HG03103 (cell line): ENCODE results near the gene ATP5PO.

Experiments used
- ATAC-seq: cut with Tn5 transposase; IDR thresholded peaks from one replicate; pipeline ENCODE4 v1.9.1; 2021; ENCODE audit warnings: low read depth; ENCODE audit not compliant: unreplicated experiment

Gene ATP5PO, protein sequence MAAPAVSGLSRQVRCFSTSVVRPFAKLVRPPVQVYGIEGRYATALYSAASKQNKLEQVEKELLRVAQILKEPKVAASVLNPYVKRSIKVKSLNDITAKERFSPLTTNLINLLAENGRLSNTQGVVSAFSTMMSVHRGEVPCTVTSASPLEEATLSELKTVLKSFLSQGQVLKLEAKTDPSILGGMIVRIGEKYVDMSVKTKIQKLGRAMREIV

DNA sequence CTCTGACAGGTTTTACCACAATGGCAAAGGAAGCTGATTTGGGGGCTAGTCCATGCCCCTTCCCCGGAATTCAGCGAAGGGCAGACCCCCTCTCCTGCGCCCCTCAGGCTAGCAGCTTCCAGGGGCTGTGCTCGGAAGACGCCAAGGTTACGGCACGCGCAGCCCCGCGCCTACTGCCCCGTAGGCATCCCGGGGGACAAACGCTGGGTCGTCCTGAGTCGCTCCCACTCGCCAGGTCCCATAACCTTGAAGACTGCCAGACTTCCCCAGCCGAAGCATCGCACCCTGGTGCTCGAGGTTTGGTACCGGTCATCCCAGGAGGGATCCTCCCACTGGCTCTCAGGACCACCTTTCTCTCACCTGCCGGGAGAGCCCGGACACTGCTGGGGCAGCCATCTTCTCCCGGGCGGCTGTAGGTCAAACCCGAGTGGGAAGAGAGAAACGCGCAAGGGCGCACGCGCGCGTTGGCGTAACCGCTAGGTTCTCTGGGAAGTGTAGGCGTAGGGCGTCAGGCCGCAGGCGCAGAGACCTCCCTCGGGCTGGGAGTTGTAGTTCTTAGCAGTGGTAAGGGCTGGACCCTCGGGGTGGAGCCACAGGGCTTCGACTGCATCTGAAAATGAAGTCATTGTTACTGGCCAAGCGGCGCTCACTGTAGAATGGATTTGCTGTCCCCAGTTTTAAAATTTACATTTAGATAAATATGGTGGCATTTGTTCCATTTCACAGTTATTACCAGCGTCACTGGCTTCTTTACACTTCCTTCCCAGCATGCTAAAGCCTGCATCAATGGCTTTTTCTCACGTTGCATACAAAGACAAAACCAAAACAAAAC, at the start of gene ATP5PO:
TSS of gene ATP5PO (minus strand) at position 437 of the 832 bp plus-strand sequence. CDS start at position 396, 41 bp downstream.
- peak; percentile 99 for ATAC-seq

DNA sequence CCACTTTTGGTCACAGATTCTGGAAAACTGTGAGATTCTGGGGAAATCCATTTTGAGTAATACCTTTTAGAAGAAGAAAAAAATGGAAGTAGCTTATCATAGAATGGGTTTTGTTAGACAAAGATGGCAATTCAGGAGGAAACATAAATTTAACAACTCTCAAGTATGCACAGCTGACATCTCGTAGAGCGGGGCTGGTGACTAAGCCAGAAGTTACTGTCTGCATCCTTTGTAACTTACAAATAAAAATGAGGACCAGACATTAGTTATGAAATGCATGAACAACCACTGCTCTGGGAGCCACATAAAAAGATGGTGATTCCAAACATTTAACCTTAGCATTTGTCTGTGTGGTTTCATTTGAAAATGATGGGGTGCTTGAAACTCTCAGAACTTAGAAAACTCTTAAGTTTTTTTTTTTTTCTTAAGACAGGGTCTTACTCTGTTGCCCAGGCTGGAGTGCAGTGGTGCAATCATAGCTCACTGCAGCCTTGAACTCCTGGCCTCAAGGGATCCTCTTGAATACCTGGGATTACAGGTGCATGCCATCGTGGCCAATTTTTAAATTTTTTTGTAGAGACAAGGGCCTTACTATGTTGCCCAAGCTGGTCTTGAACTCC, 49.2 kb upstream of the ATP5PO start:
- no peak for ATAC-seq

DNA sequence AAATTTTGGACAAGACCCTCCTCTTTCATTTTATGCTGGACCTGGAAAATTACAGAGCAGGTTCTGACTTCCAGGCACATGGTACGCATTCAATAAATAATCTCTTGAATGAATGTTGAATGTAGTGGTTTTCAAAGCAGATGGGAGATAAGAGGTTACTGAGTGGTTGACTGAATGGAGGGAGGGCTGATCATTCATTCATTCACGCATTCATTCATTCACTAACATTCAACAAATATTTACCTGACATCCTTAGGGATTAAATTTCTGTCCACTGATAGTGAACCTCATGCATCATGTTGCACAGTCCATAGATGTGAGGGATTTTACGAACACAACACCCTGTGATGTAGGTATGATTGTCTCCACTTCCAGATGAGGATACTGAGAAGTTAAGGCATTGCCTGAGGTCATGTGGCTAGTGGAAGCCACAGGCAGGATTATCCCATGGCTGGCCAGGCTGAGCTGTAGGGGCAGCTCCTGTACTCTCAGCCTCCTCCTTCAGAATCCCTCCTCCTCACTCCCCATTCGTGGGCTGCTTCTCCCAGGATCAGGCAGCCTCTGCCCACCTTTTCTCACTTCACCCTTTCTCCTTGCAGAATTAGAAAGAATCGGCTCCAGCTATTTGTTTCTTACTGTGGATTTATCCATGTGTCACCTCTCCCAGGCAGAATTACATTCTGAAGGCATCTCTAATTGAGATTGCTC, 48.4 kb upstream of the ATP5PO start:
- no peak for ATAC-seq

DNA sequence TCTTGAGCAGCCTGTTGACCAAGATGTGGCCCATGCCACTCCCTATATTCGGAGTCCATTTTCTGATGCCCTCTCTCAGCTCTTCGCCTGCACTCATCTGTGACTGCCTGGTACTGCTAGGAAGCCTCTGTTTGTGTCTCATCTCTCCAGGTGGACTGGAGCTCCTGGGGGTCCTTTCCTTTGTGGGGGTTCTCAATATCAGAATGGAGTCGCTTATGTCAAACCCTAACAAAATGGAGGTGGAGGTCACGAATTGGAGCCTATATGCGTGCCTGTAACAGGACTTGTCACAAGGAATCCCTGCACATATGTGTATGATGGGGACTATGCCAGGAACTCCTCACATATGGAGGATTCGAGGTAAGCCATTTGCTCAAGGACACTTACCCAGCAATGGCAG, 46.7 kb upstream of the ATP5PO start:
- no peak for ATAC-seq

DNA sequence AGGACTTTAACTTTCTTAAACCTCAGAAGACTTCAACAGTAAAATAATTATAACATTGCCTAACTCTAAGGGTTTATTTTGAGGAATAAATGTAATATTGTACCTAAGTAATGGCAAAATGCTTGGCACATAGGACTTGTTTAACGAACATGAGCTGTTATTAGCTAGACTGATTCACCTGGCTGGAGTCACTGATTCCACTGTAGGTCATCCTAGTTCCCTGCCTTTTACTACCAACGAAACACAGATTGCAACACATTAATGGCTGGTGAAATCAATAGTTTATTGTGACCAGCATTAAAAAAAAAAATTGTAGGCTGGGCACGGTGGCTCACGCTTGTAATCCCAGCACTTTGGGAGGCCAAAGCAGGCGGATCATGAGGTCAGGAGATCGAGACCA, 45.5 kb upstream of the ATP5PO start:
- ATAC-seq, result no peak

DNA sequence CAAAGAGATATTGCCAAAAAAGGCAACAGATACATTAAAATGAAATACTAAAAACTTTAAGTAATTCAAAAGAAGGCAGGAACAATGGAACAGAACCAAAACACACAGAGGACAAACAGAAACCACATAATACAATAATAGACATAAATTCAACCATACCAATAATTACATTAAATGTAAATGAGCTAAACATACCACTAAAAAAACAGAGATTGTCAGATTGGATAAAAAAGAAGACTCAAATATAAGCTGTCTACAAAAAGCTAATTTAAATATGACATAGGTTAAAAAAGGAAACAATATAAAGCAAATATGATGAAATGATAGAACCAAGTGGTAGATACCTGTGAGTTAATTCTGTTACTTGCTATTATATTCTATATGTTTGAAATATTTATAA, 44.1 kb upstream of the ATP5PO start:
- no peak for ATAC-seq

DNA sequence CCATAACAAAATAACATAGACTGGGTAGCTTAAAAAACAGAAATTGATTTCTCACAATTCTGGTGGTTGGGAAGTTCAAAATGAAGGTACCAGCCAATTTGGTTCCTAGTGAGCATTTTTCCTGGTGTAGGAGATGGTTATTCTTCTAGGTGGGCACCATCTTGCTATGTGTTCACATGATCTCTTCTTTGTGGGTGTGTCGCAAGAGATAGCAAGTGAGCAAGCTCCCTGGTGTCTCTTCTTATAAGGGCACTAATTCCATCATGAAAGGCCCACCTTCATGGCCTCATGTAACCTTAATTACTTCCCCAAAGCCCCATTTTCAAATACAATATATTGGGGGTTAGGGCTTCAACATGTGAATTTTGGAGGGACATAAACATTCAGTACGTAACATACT, 38.8 kb upstream of the ATP5PO start:
- no peak for ATAC-seq

DNA sequence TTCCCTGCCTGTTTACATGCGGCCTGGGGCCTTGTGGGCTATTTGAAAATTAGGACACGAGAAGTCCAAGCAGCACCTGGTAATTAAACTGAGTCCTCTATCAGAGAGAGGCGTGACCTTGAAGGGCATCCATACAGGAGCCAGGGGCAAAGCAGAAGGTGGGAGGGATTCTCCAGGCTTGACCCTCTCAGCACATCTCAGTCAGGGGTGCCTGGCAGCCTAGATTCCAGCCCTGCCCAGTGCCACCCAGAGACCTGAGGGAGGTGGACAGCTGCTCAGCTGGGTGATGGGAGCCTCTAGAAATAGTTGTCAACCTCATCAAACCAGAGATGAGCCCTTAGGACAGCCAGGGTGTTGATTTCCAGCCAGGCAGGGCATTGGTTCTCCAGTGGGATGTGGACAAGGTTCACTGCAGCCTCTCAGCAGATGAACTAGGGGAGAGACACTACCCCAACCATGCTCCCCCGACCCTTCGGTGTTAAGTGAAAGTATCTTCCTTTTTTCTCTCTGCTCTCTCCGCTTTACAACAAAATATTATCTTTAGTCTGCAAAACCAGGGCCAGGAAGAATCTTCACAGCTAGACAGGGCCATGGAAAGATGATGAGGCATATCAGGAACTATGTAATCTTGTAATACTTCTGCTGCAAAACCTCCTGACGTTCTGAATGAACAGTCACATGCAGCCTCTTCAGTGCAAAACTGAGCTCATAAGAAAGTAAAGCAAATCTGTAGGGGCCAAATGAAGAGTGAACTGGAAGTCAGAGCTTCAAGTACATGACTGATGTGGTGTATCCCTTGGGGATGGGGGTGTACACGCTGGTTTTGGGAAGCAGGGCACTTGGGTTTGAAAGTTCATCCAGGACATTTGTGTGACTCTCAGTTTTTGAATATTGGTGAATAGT, 35.9 kb upstream of the ATP5PO start:
- ATAC-seq, result no peak

DNA sequence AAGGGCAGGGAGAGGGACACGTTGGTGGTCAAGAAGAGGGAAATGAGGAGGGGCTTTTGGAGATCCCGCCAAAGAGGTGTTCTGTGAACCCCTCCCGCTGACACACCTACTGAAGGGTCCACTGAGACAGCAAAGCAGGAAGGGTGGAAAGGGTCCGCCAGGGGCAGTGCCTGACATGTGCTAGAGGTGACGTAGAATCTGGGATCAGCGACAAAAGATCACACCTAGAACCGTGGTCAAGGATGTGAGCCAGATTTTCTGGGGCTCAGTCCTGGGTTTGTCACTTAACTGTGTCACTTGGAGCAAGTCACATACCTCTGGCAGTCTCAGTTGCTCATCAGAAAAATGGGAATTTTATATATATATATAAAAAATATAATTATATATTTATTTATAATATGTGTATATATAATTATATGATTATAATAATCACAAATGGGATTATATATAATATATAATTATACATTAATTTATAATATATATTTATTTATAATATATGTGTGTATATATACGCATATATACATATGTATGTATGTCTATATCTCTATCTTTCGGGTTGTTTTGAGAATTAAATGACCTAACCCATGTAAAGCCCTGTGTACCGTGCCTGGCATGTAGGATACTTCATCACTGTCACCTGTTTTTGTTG, 35.0 kb upstream of the ATP5PO start:
- no peak for ATAC-seq

DNA sequence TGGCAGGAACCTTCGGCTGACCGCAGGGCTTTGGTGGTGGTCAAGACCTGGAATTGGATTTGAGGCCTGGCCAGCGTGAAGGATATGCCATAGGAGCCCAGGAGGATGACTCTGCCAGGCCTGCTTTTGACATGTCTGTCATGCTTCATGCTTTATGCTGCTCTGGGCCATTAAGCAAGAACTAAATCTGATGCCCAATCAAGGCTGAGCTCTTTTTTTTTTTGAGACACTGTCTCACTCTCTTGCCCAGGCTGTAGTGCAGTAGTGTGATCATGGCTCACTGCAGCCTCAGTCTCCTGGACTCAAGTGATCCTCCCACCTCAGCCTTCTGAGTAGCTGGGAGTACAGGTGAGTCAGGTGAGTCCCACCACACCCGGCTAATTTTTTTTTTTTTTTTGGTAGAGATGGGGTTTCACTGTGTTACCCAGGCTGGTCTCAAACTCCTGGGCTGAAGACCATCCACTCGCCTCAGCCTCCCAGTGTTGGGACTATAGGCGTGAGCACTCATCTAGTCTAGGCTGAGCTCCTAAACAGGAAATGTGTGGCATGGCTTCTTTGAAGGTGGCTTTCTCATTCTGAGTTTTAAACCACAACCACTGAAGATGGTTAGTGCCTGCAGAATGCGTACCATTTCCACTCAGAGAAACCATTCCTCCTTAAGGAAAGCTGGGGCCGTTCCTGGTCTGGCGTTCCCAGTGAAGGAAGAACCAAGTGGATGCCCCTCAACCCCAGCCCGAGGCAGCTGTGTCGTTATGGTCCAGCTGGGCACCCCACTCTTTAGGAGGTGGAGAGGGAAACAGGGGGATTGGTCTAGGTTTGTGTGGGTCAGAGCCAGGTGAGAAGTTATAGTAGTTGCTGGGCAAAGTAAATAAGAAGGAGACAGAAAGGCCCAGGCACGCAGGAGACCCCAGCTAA, 34.2 kb upstream of the ATP5PO start:
- ATAC-seq, result no peak

DNA sequence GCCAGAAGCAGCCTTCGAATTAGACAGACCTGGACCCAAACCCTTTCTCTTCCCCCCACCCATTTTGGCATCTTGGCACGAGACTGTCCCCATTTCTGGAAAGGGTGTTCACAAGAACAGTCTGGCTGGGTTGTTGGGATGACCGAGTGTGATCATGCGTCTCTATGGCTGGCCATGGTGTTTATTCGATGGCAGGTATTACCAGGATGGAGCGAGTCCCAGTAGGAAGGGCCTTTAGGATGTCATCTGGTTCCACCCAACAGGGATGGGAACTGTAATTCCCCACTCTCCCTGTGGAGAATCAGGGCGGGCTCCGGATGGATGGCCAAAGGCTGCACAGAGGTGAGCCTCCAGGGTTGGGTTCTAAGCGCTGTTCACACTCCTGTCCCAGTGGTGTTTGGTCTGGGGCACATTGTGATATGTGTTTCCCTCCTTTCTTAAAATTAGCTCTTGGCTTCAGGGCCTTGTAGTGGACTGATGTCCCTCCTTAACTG, 33.4 kb upstream of the ATP5PO start:
- ATAC-seq, result no peak

DNA sequence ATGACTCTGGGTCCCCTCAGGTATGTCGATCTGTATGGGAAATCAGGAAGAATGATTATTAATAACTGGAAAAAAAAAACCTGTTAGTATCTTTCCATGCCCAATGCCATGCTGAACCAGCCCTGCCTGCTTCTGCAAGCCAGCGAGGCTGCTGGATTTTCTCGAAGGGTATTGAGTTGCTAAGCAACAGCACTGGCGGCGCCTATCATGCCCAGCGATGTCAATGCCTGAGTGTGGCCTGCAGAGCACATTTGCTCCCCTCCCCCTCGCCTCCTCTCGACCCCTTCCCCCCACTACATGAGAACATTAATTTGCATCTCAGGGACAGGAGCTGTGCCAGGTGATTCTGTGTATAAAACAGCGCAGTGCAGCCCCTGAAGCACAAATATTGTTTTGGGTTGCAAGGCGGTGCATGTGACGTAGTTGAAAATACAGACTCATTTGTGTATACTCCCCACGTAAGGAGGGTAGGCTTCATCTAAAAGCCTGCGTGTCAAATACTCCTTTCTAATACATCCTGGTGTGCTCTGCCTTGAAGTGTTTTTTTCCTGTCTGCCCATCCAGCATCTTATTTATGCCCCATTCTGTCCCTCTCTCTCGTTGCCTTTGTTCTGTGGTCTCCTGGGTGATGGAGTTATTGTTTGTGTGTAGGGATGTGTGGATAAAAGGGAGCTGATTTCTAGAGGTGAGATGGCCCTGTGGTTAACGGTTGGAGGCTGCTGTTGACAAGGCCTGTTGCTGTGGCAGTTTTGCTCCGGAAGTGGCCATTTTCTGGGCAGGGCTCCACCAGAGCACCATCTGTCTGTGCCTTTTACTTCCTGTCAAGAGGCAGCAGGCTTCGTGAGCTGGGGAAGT, 32.7 kb upstream of the ATP5PO start:
- ATAC-seq, result peak; percentile 41

DNA sequence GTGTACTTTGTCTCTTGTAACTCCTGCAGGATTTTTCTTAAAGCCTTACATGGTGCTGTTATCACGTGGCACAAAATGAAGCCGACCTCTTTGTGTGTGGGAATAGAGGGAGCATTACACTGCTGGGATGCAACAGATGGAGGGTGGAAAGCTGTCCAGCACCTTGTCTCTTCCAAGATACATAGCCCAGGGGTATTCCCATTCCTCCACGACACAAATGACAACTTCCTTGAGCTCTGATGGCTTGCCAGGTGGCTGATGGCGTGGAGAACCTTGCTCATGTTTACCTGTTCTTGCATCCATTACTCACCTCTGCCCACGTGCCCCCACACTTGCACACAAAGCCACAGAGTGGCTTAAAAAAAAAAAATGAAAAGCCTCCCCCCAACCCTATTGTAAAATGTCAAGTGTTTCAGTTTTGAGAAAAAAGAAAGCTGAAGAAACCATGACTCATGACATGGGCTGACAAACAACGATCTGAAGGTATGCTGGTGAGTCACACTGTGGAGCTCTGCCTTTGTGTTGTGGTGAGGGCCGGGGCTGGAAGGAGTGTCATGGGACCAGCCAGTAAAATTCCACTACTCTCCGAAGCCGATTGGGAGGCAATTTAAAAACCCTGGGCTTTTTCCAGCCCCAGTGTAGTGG, 32.0 kb upstream of the ATP5PO start:
- ATAC-seq, result peak; percentile 46

DNA sequence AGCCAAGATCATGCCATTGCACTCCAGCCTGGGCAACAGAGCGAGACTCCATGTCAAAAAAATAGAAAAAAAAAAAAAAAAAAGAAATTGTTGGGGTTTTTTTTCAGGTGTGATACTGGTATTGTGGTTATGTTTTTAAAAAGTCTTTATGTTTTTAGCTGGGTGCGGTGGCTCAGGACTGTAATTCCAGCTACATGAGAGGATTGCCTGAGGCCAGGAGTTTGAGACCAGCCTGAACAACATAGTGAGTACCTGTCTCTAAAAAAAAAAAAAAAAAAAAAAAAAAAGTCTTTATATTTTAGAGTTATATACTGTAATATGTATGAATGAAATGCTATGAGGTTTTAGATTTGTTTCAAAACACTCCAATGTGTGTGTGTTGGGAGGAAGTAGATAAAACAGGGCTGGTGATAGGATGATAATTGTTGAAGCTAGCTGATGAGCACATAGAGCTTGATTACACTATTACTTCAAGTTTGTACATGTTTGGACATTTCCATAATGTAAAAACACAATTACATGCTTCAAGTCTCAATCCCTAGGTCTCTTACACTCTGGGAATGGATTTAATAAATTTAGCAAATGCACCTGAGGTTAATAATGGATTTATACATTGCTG, 30.2 kb upstream of the ATP5PO start:
- no peak for ATAC-seq

DNA sequence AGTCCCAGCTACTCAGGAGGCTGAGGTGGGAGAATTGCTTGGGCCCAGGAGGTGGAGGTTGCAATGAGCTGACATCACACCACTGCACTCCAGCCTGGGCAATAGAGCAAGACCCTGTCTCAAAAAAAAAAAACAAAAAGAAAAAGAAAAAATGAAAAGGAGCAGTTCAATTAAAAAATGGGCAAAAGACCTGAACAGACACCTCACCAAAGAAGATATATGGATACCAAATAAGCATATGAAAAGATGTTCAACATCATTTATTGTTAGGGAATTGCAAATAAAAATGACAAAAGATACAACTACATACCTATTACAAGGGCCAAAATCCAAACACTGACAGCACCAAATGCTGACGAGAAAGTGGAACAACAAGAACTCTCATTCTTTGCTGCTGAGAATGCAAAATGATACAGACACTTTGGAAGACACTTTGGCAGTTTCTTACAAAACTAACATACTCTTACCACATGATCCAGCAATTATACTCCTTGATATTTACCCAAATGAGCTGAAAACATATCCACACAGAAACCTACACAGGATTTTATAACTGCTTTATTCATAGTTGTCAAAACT, 28.7 kb upstream of the ATP5PO start:
- ATAC-seq, result no peak

DNA sequence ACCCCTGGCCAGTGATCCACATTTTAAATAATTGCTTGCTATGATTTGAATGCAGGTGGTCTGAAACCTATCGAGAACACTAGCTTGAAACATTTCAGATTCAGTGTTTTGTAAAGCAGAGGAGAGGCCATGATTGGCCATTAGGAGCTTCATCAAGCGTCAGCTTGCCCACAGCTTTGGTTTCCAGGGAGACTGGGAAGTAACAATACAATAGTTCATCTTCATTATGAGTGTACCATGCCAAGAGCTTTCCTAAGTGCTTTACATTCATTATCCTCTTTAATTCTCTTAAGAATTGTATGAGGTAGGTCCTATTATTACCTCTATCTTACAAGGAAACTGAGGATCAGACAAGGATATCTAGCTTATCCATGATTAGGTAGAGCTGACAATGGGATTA, 27.7 kb upstream of the ATP5PO start:
- ATAC-seq, result no peak
